Measurements from ENCODE around the gene PPP6R3.

DNA sequence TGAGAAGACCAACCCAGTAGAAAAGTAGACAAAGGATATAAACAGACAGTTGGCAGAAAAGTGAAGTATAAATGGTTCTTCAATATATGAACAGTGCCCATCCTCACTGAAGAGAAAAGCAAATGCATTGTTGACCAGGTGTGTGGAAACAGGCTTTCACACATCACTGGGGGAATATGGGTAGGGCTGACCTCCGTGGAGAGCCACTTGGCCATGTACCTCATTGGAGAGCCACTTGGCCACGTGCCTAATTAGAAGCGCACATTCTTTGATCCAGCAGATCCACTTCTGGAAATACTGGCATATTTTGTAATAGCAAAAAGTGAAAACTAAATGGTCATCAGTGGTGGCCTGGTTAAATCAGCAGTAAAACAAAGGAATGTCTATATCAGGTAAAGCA is 43.2 kb downstream of the PPP6R3 start:
- TF ChIP-seq POLR2A (IDR thresholded peaks at IDR 0.05): no peak
- TF ChIP-seq, protein P1, sequence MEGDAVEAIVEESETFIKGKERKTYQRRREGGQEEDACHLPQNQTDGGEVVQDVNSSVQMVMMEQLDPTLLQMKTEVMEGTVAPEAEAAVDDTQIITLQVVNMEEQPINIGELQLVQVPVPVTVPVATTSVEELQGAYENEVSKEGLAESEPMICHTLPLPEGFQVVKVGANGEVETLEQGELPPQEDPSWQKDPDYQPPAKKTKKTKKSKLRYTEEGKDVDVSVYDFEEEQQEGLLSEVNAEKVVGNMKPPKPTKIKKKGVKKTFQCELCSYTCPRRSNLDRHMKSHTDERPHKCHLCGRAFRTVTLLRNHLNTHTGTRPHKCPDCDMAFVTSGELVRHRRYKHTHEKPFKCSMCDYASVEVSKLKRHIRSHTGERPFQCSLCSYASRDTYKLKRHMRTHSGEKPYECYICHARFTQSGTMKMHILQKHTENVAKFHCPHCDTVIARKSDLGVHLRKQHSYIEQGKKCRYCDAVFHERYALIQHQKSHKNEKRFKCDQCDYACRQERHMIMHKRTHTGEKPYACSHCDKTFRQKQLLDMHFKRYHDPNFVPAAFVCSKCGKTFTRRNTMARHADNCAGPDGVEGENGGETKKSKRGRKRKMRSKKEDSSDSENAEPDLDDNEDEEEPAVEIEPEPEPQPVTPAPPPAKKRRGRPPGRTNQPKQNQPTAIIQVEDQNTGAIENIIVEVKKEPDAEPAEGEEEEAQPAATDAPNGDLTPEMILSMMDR (IDR thresholded peaks at IDR 0.05): no peak

All from esophagus squamous epithelium (tissue), 4 donors.